ENCODE measurements around the gene ZNF574. TPM values are rescaled to one million over a fixed set of nuclear protein-coding genes. Genes with fewer than 3 reads are reported as not detected.
A peak's percentile ranks its signal among the peaks of the same experiment; 100 is the strongest.

ZNF574 gene
- total RNA-seq, 1 experiment from 2014 or later, result 35.6 TPM

DNA sequence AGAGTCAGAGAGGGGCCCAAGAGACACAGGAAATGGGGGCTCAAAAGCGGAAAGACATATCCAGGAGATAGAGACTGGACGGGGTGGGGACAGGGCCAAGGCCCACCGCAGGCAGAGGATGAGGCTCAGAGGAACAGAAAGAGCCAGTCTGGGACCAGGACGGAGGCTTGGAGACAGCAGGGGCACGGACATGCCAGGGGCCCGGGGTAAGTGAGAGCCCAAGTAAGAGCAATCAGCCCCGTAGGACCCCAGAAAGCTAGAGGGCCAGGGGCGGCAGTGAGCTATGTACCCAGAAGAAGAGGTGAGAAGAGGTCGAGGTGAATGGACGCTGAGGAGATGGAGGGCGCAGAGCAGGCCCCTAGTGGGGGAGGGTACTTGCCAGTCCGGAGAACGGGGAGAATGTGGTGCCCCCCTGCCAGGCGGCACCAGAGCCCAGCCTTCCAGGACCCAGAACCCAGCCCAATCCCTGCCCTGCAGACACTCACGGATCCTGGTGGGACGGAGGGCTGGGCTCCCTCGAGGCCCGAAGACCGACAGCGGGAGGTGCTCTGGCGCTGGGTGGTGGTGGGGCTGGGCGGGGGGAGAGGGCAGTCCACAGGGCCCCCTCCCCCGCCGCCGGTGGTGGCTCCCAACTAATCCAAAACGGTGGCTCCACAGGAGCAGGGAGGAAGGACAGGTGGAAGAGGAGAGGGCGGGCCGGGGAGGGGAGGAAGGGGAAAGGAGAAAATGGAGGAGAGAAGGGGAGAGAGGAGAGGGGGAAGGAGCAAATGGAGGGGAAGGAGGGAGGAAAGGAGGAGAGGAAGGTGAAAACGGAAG, 7.0 kb upstream of the ZNF574 start:
- Histone ChIP-seq H2BK20ac (ENCODE audit: low read depth, low read length, poor library complexity, severe bottlenecking) (no peak overlapping the region), H3K79me2 (ENCODE audit: insufficient read depth, low read length) (peaks cover 3% of the 10 kb centered on the region; the same call in 1 of the 2 replicates), H2BK12ac (ENCODE audit: insufficient read length, low read depth, low read length) (no peak overlapping the region), H3T11ph (ENCODE audit: low read length) (no peak overlapping the region), H3K79me1 (ENCODE audit: insufficient read depth, low read depth, low read length, poor library complexity, severe bottlenecking) (no peaks in the 10 kb centered on the region), H3K27ac (ENCODE audit: insufficient read length, low read depth, low read length) (no peak overlapping the region), H3K9me3 (ENCODE audit: control insufficient read depth, low read depth, low read length) (no peaks in the 10 kb centered on the region), H3K23me2 (ENCODE audit: insufficient read length, low read depth, low read length, poor library complexity, severe bottlenecking) (peaks cover 16% of the 10 kb centered on the region), H4K91ac (ENCODE audit: insufficient read length, low read depth, low read length) (no peak overlapping the region), H4K8ac (replicated peaks; ENCODE audit: insufficient read length, low read depth, low read length) (no peak overlapping the region), H4K20me1 (ENCODE audit: control insufficient read depth, insufficient read depth, insufficient read length) (no peaks in the 10 kb centered on the region), H3K4me1 (ENCODE audit: insufficient read depth, low read length) (peaks cover 2% of the 10 kb centered on the region; the same call in 1 of the 2 replicates), H3K14ac (ENCODE audit: insufficient read depth, low read length) (no peak overlapping the region), H3K23ac (ENCODE audit: insufficient read length, low read depth, low read length) (no peak overlapping the region), H4K5ac (ENCODE audit: insufficient read length, low read depth, low read length) (no peak overlapping the region), H2AFZ (ENCODE audit: low read length) (no peak overlapping the region), H2BK5ac (ENCODE audit: insufficient read length, low read length) (no peak overlapping the region), H3K4me2 (ENCODE audit: insufficient read depth, insufficient read length, low read length) (peak overlapping the region; percentile 81), H3K4ac (ENCODE audit: low read depth, low read length) (no peak overlapping the region), H3K9ac (ENCODE audit: extremely low read depth, insufficient read length, low read length) (peak overlapping the region; percentile 46), H3K18ac (ENCODE audit: insufficient read length, low read depth, low read length) (no peak overlapping the region), H2BK120ac (ENCODE audit: low read depth, low read length, poor library complexity, severe bottlenecking) (no peak overlapping the region), H3K56ac (ENCODE audit: insufficient read length, low read depth, low read length) (no peak overlapping the region), H3K27me3 (ENCODE audit: insufficient read depth, low read length) (no peaks in the 10 kb centered on the region), H2AK5ac (ENCODE audit: insufficient read length, low read length) (no peak overlapping the region), H2BK15ac (ENCODE audit: low read depth, low read length) (no peak overlapping the region)
- H3K4me3 Mint-ChIP-seq, result no peak overlapping the region
- H3K36me3 Mint-ChIP-seq (ENCODE audit: insufficient read depth in 1 of 3, low read depth in 3 of 3), result peaks cover 8 to 19% (median 14%) of the 10 kb centered on the region in 3 experiments
- H3K27ac Mint-ChIP-seq, result no peak overlapping the region
- TF ChIP-seq CTCF (conservative IDR thresholded peaks at IDR 0.05), result no peak
- H3K9me3 Mint-ChIP-seq, result no peaks in the 10 kb centered on the region
- H3K27me3 Mint-ChIP-seq (ENCODE audit: low read depth), result no peaks in the 10 kb centered on the region; the same call in 1 of the 2 replicates
- H3K4me1 Mint-ChIP-seq, result peaks cover 9 to 14% of the 10 kb centered on the region in 2 experiments
- DNase-seq, result no peak
- WGBS (ENCODE audit: extremely low coverage, insufficient read length, low lambda C conversion rate), result no CpG with 5 or more reads among the region's 29 CpGs

Data from H9 (cell line).